Skeletal muscle tissue (tissue), 4 donors: ENCODE results near the gene DET1. TPM values are rescaled to one million over a fixed set of nuclear protein-coding genes. Genes with fewer than 3 reads are reported as not detected.
"Not testable (repeated sequence)": the region's sequence is repeated elsewhere in the genome, so short reads cannot be mapped to it uniquely, and the experiment has no call there.

Source experiments
- H3K27ac ChIP-seq: one replicate; pipeline ENCODE4 v1.7.0; 2013; ENCODE audit warnings: mild to moderate bottlenecking, low read depth, low read length, inconsistent platforms
- H3K27me3 ChIP-seq, 3 donors: one replicate each; pipeline ENCODE4 v1.7.0; 2013; ENCODE audit warnings: low read length in 3 of 3; ENCODE audit not compliant: control insufficient read depth in 3 of 3, insufficient read depth in 3 of 3
- H3K36me3 ChIP-seq, 3 donors: one replicate each; pipeline ENCODE4 v1.7.0; 2013; ENCODE audit warnings: low read length in 3 of 3; ENCODE audit not compliant: control insufficient read depth in 3 of 3, insufficient read depth in 3 of 3
- H3K4me1 ChIP-seq, 3 donors: one replicate each; pipeline ENCODE4 v1.7.0; 2013; ENCODE audit warnings: low read length in 3 of 3, mild to moderate bottlenecking in 3 of 3; ENCODE audit not compliant: control insufficient read depth in 3 of 3, insufficient read depth in 3 of 3
- H3K4me3 ChIP-seq, 3 donors: one replicate each; pipeline ENCODE4 v1.7.0; 2013; ENCODE audit warnings: low read length in 3 of 3
- H3K9ac ChIP-seq, 3 donors: one replicate each; pipeline ENCODE4 v1.7.0; 2013; ENCODE audit warnings: low read length in 3 of 3, mild to moderate bottlenecking in 3 of 3, moderate library complexity in 2 of 3, low read depth in 1 of 3
- H3K9me3 ChIP-seq, 3 donors: one replicate each; pipeline ENCODE4 v1.7.0; 2013; ENCODE audit warnings: low read length in 3 of 3; ENCODE audit not compliant: control insufficient read depth in 3 of 3
- total RNA-seq: library from RNA; depleted of rRNA; stranded (reverse); fragments of >200 nt; gene quantifications from one replicate; pipeline ENCODE4 v1.2.3, GENCODE V29; 2014
- donor health status: Osteomylitis.

DET1 gene
- total RNA-seq, 1 donor from 2014 or later: 11.5 TPM

DNA sequence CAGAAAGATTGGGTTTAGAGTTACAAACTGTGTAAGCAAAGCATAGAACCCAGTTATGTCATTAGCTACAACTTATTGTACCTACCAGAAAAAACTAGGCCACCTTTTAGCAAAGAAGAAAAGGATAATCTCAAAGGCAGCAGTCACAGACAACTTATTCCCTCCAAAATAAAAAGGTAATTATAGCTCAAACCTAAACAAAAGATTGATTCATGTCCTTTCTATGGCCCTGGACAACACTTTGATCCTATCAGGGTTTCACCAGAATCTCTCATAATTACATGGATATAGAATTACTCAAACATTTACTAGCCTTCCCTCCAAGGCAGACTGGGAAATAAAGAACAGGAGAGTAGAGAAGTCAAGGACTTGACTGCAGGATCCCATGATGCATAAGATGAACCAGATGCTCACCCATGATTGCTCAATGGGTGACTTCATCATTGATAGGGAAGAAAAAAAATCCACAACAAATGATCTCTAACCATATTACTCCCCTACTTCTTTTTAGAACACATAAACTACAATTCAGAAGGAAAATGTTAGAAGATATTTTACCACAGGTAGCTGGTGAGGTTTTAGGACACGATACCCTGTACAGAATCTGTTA, 17.4 kb downstream of the DET1 start:
- Histone ChIP-seq H3K36me3 (peaks cover 13 to 44% (median 32%) of the 10 kb centered on the region in 3 donors), H3K27ac (no peak overlapping the region), H3K9ac (no peak overlapping the region), H3K4me3 (no peak overlapping the region), H3K27me3 (no peaks in the 10 kb centered on the region), H3K9me3 (no peaks in the 10 kb centered on the region), H3K4me1 (peaks cover 3 to 7% (median 4%) of the 10 kb centered on the region in 3 donors)

DNA sequence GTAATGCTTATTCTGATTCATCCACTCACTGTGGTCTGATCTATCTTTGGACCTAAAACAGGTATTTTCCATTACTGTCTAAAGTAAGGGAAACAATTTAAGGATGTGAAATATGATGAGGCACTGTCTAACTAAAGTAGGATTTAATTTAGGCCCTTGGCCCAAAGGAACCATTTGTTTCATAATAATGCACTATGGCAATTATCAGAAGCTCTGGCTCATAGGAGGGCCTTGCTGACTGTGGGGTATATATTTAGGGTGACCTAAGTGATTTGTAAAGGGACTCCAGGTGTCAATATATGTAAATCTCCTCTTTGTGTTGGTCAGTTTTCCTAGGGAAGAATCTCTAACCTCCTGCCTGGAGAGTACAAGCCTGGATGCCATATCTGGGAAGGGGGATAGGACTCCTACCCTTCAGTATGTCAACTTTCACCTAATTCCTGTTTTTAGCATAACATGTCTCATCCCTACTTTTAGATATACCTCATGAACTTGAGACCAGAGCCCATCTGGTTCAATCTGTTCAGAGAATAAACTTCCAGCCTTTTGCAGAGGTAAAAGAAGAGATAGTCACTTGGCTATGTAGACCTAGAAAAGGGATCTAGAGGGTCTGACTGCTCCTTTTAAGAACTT, 20.1 kb downstream of the DET1 start:
- no peaks in the 10 kb centered on the region for H3K27me3 ChIP-seq
- peak overlapping the region; percentile 10 for H3K27ac ChIP-seq
- H3K36me3 ChIP-seq: peaks cover 12 to 42% (median 34%) of the 10 kb centered on the region in 3 donors
- peaks cover 3 to 7% (median 4%) of the 10 kb centered on the region in 3 donors for H3K4me1 ChIP-seq
- H3K9ac ChIP-seq: no peak overlapping the region
- H3K9me3 ChIP-seq: no peaks in the 10 kb centered on the region
- no peak overlapping the region for H3K4me3 ChIP-seq

DNA sequence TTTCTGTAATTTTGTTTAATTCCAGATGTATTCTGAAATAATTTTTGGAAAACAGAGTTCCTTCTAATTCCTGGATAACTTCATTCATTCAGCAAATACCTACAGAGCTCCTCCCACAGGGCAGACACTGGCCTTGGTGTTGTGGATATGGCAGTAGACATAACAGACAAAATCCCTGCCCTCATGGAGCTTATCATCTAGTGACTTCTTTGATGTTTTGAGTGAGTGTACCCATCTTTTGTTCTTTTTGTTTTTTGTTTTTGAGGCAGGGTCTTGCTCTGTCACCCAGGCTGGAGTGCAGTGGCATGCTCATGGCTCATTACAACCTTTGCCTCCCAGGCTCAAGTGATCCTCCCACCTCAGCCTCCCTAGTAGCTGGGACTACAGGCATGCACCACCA, 21.1 kb downstream of the DET1 start:
- Histone ChIP-seq H3K9ac (no peak overlapping the region), H3K9me3 (no peaks in the 10 kb centered on the region), H3K4me3 (no peak overlapping the region), H3K36me3 (peaks cover 3 to 32% (median 31%) of the 10 kb centered on the region in 3 donors), H3K4me1 (peaks cover 3 to 7% (median 4%) of the 10 kb centered on the region in 3 donors), H3K27ac (no peak overlapping the region), H3K27me3 (no peaks in the 10 kb centered on the region)

DNA sequence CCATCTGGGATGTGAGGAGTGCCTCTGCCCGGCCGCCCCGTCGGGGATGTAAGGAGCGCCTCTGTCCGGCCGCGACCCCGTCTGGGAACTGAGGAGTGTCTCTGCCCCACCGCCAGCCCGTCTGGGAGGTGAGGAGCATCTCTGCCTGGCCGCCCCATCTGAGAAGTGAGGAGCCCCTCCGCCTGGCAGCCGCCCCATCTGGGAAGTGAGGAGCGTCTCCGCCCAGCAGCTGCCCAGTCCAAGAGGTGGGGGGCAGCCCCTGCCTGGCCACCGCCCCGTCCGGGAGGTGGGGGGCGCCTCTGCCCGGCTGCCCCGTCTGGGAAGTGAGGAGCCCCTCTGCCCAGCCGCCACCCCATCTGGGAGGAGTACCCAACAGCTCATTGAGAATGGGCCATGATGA, 22.4 kb downstream of the DET1 start:
- H3K9ac ChIP-seq, H3K27me3 ChIP-seq, H3K4me3 ChIP-seq, H3K4me1 ChIP-seq, H3K27ac ChIP-seq, H3K9me3 ChIP-seq: not testable (repeated sequence)
- H3K36me3 ChIP-seq: peaks cover 0 to 22% (median 20%) of the 10 kb centered on the region in 3 donors

DNA sequence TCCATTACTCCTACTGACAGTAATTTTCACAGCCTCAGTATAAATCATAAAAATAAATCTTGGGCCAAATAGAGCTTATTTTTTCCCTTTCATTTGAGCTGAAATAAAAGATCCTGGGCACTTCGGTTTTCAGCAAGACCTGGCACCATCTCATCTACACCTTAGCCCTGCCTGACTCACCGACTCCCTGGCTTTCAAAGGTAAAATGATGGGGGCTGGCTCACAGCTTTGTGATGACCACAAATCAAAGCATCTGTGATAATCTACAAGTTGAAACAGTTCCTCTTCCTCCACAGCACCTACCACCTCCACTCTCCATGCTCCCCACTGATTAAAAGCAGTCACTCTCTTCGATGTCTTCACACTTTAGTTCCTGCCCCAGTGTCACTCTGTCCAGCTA, 27.6 kb downstream of the DET1 start:
- no peak overlapping the region for H3K4me3 ChIP-seq
- H3K9me3 ChIP-seq: no peaks in the 10 kb centered on the region
- no peak overlapping the region for H3K27ac ChIP-seq
- no peaks in the 10 kb centered on the region for H3K27me3 ChIP-seq
- no peak overlapping the region for H3K9ac ChIP-seq
- H3K4me1 ChIP-seq: no peaks in the 10 kb centered on the region
- peaks cover 4 to 15% (median 9%) of the 10 kb centered on the region in 3 donors for H3K36me3 ChIP-seq

DNA sequence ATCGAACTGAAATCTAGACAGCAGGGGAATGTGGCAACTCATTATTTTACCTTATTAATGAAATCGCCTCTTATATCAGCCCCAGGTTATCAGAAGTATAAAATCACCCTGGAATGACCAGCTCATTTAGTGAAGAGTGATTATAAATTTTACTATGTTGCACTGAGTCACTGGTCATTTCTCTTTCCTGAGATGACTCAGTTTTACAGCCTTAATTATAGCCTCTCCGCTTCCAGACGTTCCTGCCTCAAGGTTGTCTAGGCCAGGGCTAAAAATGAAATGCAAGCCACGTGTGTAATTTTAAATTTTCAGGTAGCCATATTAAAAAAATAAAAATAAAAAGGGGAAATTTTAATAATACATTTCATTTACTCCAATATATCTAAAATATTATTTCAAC, 33.3 kb downstream of the DET1 start:
- H3K36me3 ChIP-seq: peaks cover 40 to 49% (median 42%) of the 10 kb centered on the region in 3 donors
- H3K9ac ChIP-seq: no peak overlapping the region
- H3K4me1 ChIP-seq: no peaks in the 10 kb centered on the region
- no peaks in the 10 kb centered on the region for H3K27me3 ChIP-seq
- H3K4me3 ChIP-seq: no peak overlapping the region
- H3K27ac ChIP-seq: no peak overlapping the region
- no peaks in the 10 kb centered on the region for H3K9me3 ChIP-seq

DNA sequence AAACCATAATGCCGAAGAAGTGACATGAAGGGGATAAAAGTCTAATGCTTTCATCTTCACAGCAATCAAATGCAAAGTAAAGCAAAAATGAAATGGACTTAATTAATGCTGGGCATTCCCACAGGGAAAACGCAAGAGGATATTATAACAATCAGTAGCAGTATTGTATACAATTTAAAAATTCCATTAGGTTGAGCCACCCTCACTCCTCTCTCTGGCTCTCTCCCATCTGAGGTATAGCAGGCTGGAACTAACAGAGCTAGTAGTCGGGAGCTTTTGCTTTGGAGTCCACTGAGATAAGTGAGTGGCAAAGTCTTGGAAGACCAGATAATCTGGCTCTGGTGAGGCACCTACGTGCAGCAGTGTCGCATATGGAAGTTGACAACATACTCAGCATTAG, 33.9 kb downstream of the DET1 start:
- Histone ChIP-seq H3K4me3 (no peak overlapping the region), H3K27ac (no peak overlapping the region), H3K27me3 (no peaks in the 10 kb centered on the region), H3K9me3 (no peaks in the 10 kb centered on the region), H3K36me3 (peaks cover 40 to 49% (median 48%) of the 10 kb centered on the region in 3 donors), H3K9ac (no peak overlapping the region), H3K4me1 (no peaks in the 10 kb centered on the region)

DNA sequence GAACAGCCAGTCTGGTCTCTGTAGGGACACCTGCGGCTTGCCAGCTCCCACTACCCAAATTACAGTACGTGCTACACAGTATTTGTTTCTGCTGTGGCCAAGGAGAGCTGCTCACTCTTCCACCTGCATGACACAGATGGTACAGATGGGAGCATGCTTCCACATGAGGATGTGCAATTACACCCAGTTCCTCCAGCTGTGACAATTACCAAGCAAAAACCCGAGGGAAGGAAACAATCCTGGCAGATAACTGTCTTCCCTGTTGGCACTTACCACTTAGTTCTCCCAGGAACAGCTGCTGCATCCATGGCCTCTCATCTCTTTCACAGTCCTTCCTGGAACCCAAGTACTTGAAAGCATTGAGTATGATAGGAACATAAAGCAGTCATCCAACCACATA, 34.4 kb downstream of the DET1 start:
- no peaks in the 10 kb centered on the region for H3K4me1 ChIP-seq
- no peak overlapping the region for H3K27ac ChIP-seq
- H3K9me3 ChIP-seq: no peaks in the 10 kb centered on the region
- H3K36me3 ChIP-seq: peaks cover 40 to 53% (median 50%) of the 10 kb centered on the region in 3 donors
- no peak overlapping the region for H3K4me3 ChIP-seq
- no peaks in the 10 kb centered on the region for H3K27me3 ChIP-seq
- H3K9ac ChIP-seq: no peak overlapping the region

DNA sequence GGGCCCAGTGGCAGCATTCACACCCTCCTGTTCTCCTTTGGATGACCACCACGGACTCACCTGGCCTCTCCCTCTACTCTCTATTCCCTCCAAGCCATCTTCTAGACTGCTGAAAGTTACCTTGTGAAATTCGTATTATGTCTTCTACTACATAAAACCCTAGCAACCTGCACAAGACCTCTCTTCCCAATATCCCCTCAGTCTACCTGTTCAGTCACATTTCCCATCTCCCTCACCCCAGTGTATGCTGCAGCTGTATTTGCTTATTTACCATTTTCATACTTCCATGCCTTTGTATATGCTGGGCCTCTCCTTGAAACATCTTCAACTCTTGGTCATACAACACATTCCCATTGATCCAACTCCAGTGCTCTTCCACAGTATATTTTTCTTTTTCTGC, 35.3 kb downstream of the DET1 start:
- H3K9me3 ChIP-seq: no peaks in the 10 kb centered on the region
- H3K36me3 ChIP-seq: peaks cover 36 to 53% (median 49%) of the 10 kb centered on the region in 3 donors
- H3K27me3 ChIP-seq: no peaks in the 10 kb centered on the region
- no peak overlapping the region for H3K4me3 ChIP-seq
- no peaks in the 10 kb centered on the region for H3K4me1 ChIP-seq
- H3K9ac ChIP-seq: no peak overlapping the region
- H3K27ac ChIP-seq: no peak overlapping the region

DNA sequence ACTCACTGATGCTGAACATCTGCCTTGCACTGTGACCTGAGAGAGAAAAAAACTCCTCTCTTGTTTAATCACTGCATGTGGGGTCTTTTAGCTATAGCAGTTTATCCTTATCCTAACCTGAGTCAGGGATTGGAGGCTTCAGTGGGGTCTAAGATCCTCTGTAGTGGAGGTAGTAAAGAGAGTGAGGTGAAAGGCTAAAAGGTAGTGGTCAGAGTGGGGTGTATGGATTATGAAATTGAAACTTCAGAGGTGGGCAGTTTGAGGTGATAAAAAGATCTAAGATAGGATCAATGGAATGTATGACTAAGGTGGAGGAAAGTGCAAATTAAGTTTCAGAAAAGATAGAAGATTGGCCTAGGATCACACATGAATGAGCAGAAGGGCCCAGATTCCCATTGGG, 36.5 kb downstream of the DET1 start:
- H3K4me1 ChIP-seq: no peaks in the 10 kb centered on the region
- H3K36me3 ChIP-seq: peaks cover 43 to 60% (median 53%) of the 10 kb centered on the region in 3 donors
- no peaks in the 10 kb centered on the region for H3K27me3 ChIP-seq
- H3K27ac ChIP-seq: no peak overlapping the region
- no peak overlapping the region for H3K9ac ChIP-seq
- no peaks in the 10 kb centered on the region for H3K9me3 ChIP-seq
- no peak overlapping the region for H3K4me3 ChIP-seq
